CD4-positive, alpha-beta T cell treated with Interleukin-15 for 1 hour (primary cell): ENCODE measurements around the gene TRIM16.
"Not testable (repeated sequence)": the region's sequence is repeated elsewhere in the genome, so short reads cannot be mapped to it uniquely, and the experiment has no call there.

Experiments used
- DNase-seq: peaks from one replicate; pipeline ENCODE4 v3.0.0-alpha.2; 2020

TRIM16 gene

GRCh38 chr17:15592960-15593359 lies 91.2 kb downstream of the TRIM16 start:
- DNase-seq = not testable (repeated sequence)

GRCh38 chr17:15591986-15592385 lies 92.1 kb downstream of the TRIM16 start:
- DNase-seq = not testable (repeated sequence)

- not testable (repeated sequence) for DNase-seq
These were observed 93.3 kb downstream of the TRIM16 start for GRCh38 chr17:15590844-15591243.

GRCh38 chr17:15589544-15590536 lies 94.3 kb downstream of the TRIM16 start:
- not testable (repeated sequence) for DNase-seq

- not testable (repeated sequence) for DNase-seq
These were observed 96.1 kb downstream of the TRIM16 start for GRCh38 chr17:15588017-15588416.

GRCh38 chr17:15583313-15583712 lies 100.8 kb downstream of the TRIM16 start:
- not testable (repeated sequence) for DNase-seq

- not testable (repeated sequence) for DNase-seq
These were observed 102.6 kb downstream of the TRIM16 start for GRCh38 chr17:15581462-15581861.
